DMS53 treated with DMSO at 0.1 percent for 48 hours (cell line): ENCODE data around the gene KIF3B.
"Not testable (repeated sequence)": the region's sequence is repeated elsewhere in the genome, so short reads cannot be mapped to it uniquely, and the experiment has no call there.

Experiments
- DNase-seq: peaks from one replicate; lab custom pipeline; 2025; ENCODE audit not compliant: unreplicated experiment; lab: John Stamatoyannopoulos, UW

Gene KIF3B

GRCh38 chr20:32382102-32382950 is 104.9 kb downstream of the KIF3B start:
- no peak for DNase-seq

GRCh38 chr20:32383441-32383840 is 106.0 kb downstream of the KIF3B start:
- DNase-seq = not testable (repeated sequence)
